Lower lobe of right lung (tissue), 2 donors: ENCODE measurements around the gene AMBRA1. TPM values are rescaled to one million over a fixed set of nuclear protein-coding genes. Genes with fewer than 3 reads are reported as not detected.

Source experiments
- ATAC-seq, 2 donors: fragments of 200-7000 bp; cut with Tn5 transposase; one replicate each; pipeline ENCODE4 v1.9.1; 2020 to 2022; ENCODE audit warnings: mild to moderate bottlenecking in 2 of 2, moderate library complexity in 2 of 2
- DNase-seq: peaks from one replicate; pipeline ENCODE4 v3.0.0-alpha.2; 2020
- H3K27ac ChIP-seq: fragments of 200-600 bp; one replicate; pipeline ENCODE4 v1.8.0; 2022
- H3K27me3 ChIP-seq: fragments of 200-600 bp; one replicate; pipeline ENCODE4 v1.8.0; 2022; ENCODE audit warnings: low read depth
- H3K36me3 ChIP-seq: fragments of 200-600 bp; one replicate; pipeline ENCODE4 v1.8.0; 2022; ENCODE audit warnings: mild to moderate bottlenecking
- H3K4me1 ChIP-seq: fragments of 200-600 bp; one replicate; pipeline ENCODE4 v1.8.0; 2022
- H3K4me3 ChIP-seq: fragments of 200-600 bp; one replicate; pipeline ENCODE4 v1.8.0; 2022; ENCODE audit warnings: mild to moderate bottlenecking
- H3K9me3 ChIP-seq: fragments of 200-600 bp; one replicate; pipeline ENCODE4 v1.8.0; 2022
- CTCF ChIP-seq: fragments of 200-600 bp; IDR thresholded peaks from one replicate; pipeline ENCODE4 v1.8.0; 2022; ENCODE audit warnings: antibody characterized with exemption, mild to moderate bottlenecking
- intact Hi-C: fragments of 100-400 bp; cut with DNase I; formaldehyde crosslinking; loops from one replicate; pipeline ENCODE4 v1.11.0; 2022
- total RNA-seq: library from RNA; stranded (reverse); fragmentation: NEBNext Ultra II Directional; extraction: Animal tissue kit (Norgen Biotek cat#: 25700); gene quantifications from one replicate; pipeline ENCODE4 v1.2.1, GENCODE V29; 2021
- donor health status: DM: no; HTN: yes; CAD: no; lungs with severe emphysema.

AMBRA1 gene
- total RNA-seq, 1 donor from 2014 or later: 39.9 TPM

GRCh38 chr11:46527591-46528130 is 66.2 kb downstream of the AMBRA1 start:
- TF ChIP-seq CTCF: no peak
- peaks cover 16% of the 10 kb centered on the region for H3K4me1 ChIP-seq
- no peaks in the 10 kb centered on the region for H3K27me3 ChIP-seq
- no peak for ATAC-seq
- intact Hi-C loops: no loop called here
- H3K36me3 ChIP-seq: no peaks in the 10 kb centered on the region
- no peak overlapping the region for H3K4me3 ChIP-seq
- peaks cover 7% of the 10 kb centered on the region for H3K9me3 ChIP-seq
- no peak overlapping the region for H3K27ac ChIP-seq
- DNase-seq: no peak

- ATAC-seq (no peak), DNase-seq (no peak)
- intact Hi-C loops: no loop called here
- H3K27me3 ChIP-seq: no peaks in the 10 kb centered on the region
- H3K4me3 ChIP-seq: no peak overlapping the region
- TF ChIP-seq CTCF: no peak
- H3K9me3 ChIP-seq: peaks cover 7% of the 10 kb centered on the region
- H3K36me3 ChIP-seq: no peaks in the 10 kb centered on the region
- H3K27ac ChIP-seq: no peak overlapping the region
- H3K4me1 ChIP-seq: peaks cover 16% of the 10 kb centered on the region
Measured at GRCh38 chr11:46526216-46527215, 67.3 kb downstream of the AMBRA1 start.

- ATAC-seq (no peak), DNase-seq (no peak)
- Histone ChIP-seq H3K36me3 (no peaks in the 10 kb centered on the region), H3K4me3 (no peak overlapping the region), H3K9me3 (peaks cover 7% of the 10 kb centered on the region), H3K27me3 (no peaks in the 10 kb centered on the region), H3K4me1 (peaks cover 10% of the 10 kb centered on the region), H3K27ac (no peak overlapping the region)
- intact Hi-C loops: no loop called here
- no peak for TF ChIP-seq CTCF
Measured at GRCh38 chr11:46524201-46524770, 69.5 kb downstream of the AMBRA1 start.

- Histone ChIP-seq H3K27ac (no peak overlapping the region), H3K4me3 (no peak overlapping the region), H3K36me3 (no peaks in the 10 kb centered on the region), H3K9me3 (peaks cover 7% of the 10 kb centered on the region), H3K4me1 (peaks cover under 1% of the 10 kb centered on the region), H3K27me3 (no peaks in the 10 kb centered on the region)
- no peak for DNase-seq
- no peak for ATAC-seq
- no peak for TF ChIP-seq CTCF
- intact Hi-C loops: no loop called here
Measured at GRCh38 chr11:46523290-46523689, 70.5 kb downstream of the AMBRA1 start.

- Histone ChIP-seq H3K27ac (no peak overlapping the region), H3K27me3 (no peaks in the 10 kb centered on the region), H3K9me3 (peaks cover 7% of the 10 kb centered on the region), H3K4me1 (no peaks in the 10 kb centered on the region), H3K4me3 (no peak overlapping the region), H3K36me3 (no peaks in the 10 kb centered on the region)
- intact Hi-C loops: no loop called here
- DNase-seq: no peak
- no peak for TF ChIP-seq CTCF
- no peak for ATAC-seq
Measured at GRCh38 chr11:46522682-46523281, 71.0 kb downstream of the AMBRA1 start.
